Ovary (tissue), 3 donors: ENCODE data around the gene DENND6B.

Experiments used
- CTCF ChIP-seq, 3 donors: fragments of 450-650 bp in 2 of 3; fragments of 200-600 bp in 1 of 3; IDR thresholded peaks; one replicate each; pipeline versions ENCODE4 v1.5.1 to v1.8.0; 2016 to 2022; ENCODE audit warnings: antibody characterized with exemption in 3 of 3, mild to moderate bottlenecking in 1 of 3
- EP300 ChIP-seq: sonication (generic); formaldehyde crosslinking; IDR thresholded peaks from one replicate; pipeline ENCODE4 v1.6.1; 2017; ENCODE audit warnings: antibody characterized with exemption
- POLR2A ChIP-seq: fragments of 450-650 bp; IDR thresholded peaks from one replicate; pipeline ENCODE4 v1.6.1; 2017; ENCODE audit warnings: antibody characterized with exemption, mild to moderate bottlenecking, moderate library complexity
- donor health status: DM: no; HTN: no; CAD: no.

GRCh38 chr22:50280708-50281383, 46.0 kb downstream of the DENND6B start:
- no peak for TF ChIP-seq CTCF (IDR thresholded peaks at IDR 0.05)
- no peak for TF ChIP-seq EP300
- no peak for TF ChIP-seq POLR2A
